ENCODE measurements around the gene MISP.

MISP gene

GRCh38 chr19:746208-746819 lies 4.6 kb upstream of the MISP start:
- peaks cover 0 to 13% (median 6%) of the 10 kb centered on the region in 5 experiments for H3K9me3 ChIP-seq (ENCODE audit: control extremely low read depth in 1 of 5, control insufficient read depth in 4 of 5, insufficient read depth in 2 of 5, low read depth in 1 of 5, low read length in 4 of 5)
- POLR2A ChIA-PET = no interaction called here

DNA sequence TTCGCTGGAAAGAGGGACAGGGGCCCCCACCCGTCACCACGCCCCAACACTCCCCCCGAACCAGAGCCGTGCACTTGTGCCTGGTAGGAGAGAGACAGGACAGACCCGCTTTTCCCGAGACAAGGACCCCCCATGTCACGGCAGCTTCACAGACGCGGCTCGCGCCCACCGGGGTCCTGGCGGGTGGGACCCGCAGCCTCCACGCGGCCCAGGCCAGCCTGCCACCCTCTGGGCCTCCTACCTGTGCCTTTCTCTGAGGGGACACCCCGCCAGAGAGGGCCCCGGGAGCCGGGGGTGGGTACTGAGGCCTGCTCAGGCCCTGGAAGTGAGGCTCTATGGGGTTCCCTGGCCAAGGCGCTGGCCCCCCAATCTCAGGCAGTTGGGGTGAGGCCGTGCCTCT lies 4.0 kb upstream of the MISP start:
- H3K9me3 ChIP-seq (ENCODE audit: control extremely low read depth in 1 of 5, control insufficient read depth in 4 of 5, insufficient read depth in 2 of 5, low read depth in 1 of 5, low read length in 4 of 5) = peaks cover 0 to 13% (median 6%) of the 10 kb centered on the region in 5 experiments
- WGBS (ENCODE audit: insufficient coverage) = 97% methylated on average over 22 of the region's 22 CpGs
- ChIA-PET CTCF (no interaction called here), POLR2A (no interaction called here)
- H3K4me3 ChIP-seq (ENCODE audit: control insufficient read depth in 1 of 7, extremely low read depth in 1 of 7, insufficient read depth in 4 of 7, low read depth in 2 of 7, low read length in 6 of 7) = no peak overlapping the region
- H3K27ac ChIP-seq (ENCODE audit: insufficient read depth in 1 of 2, low read depth in 1 of 2, low read length in 2 of 2, poor library complexity in 1 of 2, severe bottlenecking in 2 of 2) = no peak overlapping the region
- peaks cover 0 to 8% (median 0%) of the 10 kb centered on the region in 4 experiments for H3K36me3 ChIP-seq (ENCODE audit: control insufficient read depth in 4 of 4, insufficient read depth in 4 of 4, low read length in 3 of 4)
- H3K4me1 ChIP-seq (ENCODE audit: control extremely low read depth in 1 of 4, control insufficient read depth in 4 of 4, insufficient read depth in 4 of 4, low read length in 3 of 4) = no peaks in the 10 kb centered on the region
- H3K27me3 ChIP-seq (replicated peaks in 2 of 5; ENCODE audit: control insufficient read depth in 4 of 5, insufficient read depth in 5 of 5, low read length in 4 of 5) = no peaks in the 10 kb centered on the region
- no peak for DNase-seq

More at GRCh38 chr19:746208-746819, 4.6 kb upstream of the MISP start:
- CTCF ChIA-PET = no interaction called here
- DNase-seq = no peak
- 97% methylated on average over 30 of the region's 43 CpGs for WGBS (ENCODE audit: insufficient coverage)
- H3K27me3 ChIP-seq (replicated peaks in 2 of 5; ENCODE audit: control insufficient read depth in 4 of 5, insufficient read depth in 5 of 5, low read length in 4 of 5) = no peaks in the 10 kb centered on the region
- no peak overlapping the region for H3K27ac ChIP-seq (ENCODE audit: insufficient read depth in 1 of 2, low read depth in 1 of 2, low read length in 2 of 2, poor library complexity in 1 of 2, severe bottlenecking in 2 of 2)
- H3K4me3 ChIP-seq (ENCODE audit: control insufficient read depth in 1 of 7, extremely low read depth in 1 of 7, insufficient read depth in 4 of 7, low read depth in 2 of 7, low read length in 6 of 7) = no peak overlapping the region
- no peaks in the 10 kb centered on the region for H3K4me1 ChIP-seq (ENCODE audit: control extremely low read depth in 1 of 4, control insufficient read depth in 4 of 4, insufficient read depth in 4 of 4, low read length in 3 of 4)
- H3K36me3 ChIP-seq (ENCODE audit: control insufficient read depth in 4 of 4, insufficient read depth in 4 of 4, low read length in 3 of 4) = peaks cover 0 to 8% (median 0%) of the 10 kb centered on the region in 4 experiments

- Histone ChIP-seq H3K36me3 (ENCODE audit: control insufficient read depth in 4 of 4, insufficient read depth in 4 of 4, low read length in 3 of 4) (peaks cover 0 to 8% (median 0%) of the 10 kb centered on the region in 4 experiments), H3K4me3 (ENCODE audit: control insufficient read depth in 1 of 7, extremely low read depth in 1 of 7, insufficient read depth in 4 of 7, low read depth in 2 of 7, low read length in 6 of 7) (no peak overlapping the region), H3K27ac (ENCODE audit: insufficient read depth in 1 of 2, low read depth in 1 of 2, low read length in 2 of 2, poor library complexity in 1 of 2, severe bottlenecking in 2 of 2) (no peak overlapping the region), H3K9me3 (ENCODE audit: control extremely low read depth in 1 of 5, control insufficient read depth in 4 of 5, insufficient read depth in 2 of 5, low read depth in 1 of 5, low read length in 4 of 5) (peaks cover 0 to 13% (median 6%) of the 10 kb centered on the region in 5 experiments), H3K4me1 (ENCODE audit: control extremely low read depth in 1 of 4, control insufficient read depth in 4 of 4, insufficient read depth in 4 of 4, low read length in 3 of 4) (no peaks in the 10 kb centered on the region), H3K27me3 (replicated peaks in 2 of 5; ENCODE audit: control insufficient read depth in 4 of 5, insufficient read depth in 5 of 5, low read length in 4 of 5) (no peaks in the 10 kb centered on the region)
- ChIA-PET CTCF (no interaction called here), POLR2A (no interaction called here)
- DNase-seq = no peak
- WGBS (ENCODE audit: insufficient coverage) = 97% methylated on average over 20 of the region's 28 CpGs
These were observed 3.3 kb upstream of the MISP start for GRCh38 chr19:747432-748273.

DNA sequence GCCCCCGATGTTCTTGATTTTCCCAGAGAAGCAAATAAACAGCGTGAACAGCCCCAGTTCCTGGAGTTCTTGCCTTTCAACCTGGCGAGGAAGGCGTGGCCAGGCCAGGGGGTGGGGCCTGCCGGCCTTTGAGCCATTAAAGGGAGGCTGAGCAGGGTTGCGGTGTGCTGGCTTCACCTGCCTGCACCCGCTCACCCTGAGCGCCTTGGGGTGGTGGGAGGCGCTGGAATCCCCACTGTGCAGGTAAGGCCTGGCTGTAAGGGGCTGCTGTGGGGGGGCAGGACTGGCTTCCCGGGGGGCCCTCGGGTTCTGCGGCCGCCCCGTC lies 2.7 kb upstream of the MISP start:
- ChIA-PET POLR2A (no interaction called here), CTCF (no interaction called here)
- H3K27me3 ChIP-seq (replicated peaks in 2 of 5; ENCODE audit: control insufficient read depth in 4 of 5, insufficient read depth in 5 of 5, low read length in 4 of 5) = no peaks in the 10 kb centered on the region
- H3K36me3 ChIP-seq (ENCODE audit: control insufficient read depth in 4 of 4, insufficient read depth in 4 of 4, low read length in 3 of 4) = peaks cover 0 to 8% (median 0%) of the 10 kb centered on the region in 4 experiments
- DNase-seq = no peak
- H3K4me1 ChIP-seq (ENCODE audit: control extremely low read depth in 1 of 4, control insufficient read depth in 4 of 4, insufficient read depth in 4 of 4, low read length in 3 of 4) = no peaks in the 10 kb centered on the region
- no peak overlapping the region for H3K27ac ChIP-seq (ENCODE audit: insufficient read depth in 1 of 2, low read depth in 1 of 2, low read length in 2 of 2, poor library complexity in 1 of 2, severe bottlenecking in 2 of 2)
- WGBS (ENCODE audit: insufficient coverage) = 100% methylated on average over 9 of the region's 14 CpGs
- H3K4me3 ChIP-seq (ENCODE audit: control insufficient read depth in 1 of 7, extremely low read depth in 1 of 7, insufficient read depth in 4 of 7, low read depth in 2 of 7, low read length in 6 of 7) = no peak overlapping the region
- H3K9me3 ChIP-seq (ENCODE audit: control extremely low read depth in 1 of 5, control insufficient read depth in 4 of 5, insufficient read depth in 2 of 5, low read depth in 1 of 5, low read length in 4 of 5) = peaks cover 0 to 13% (median 6%) of the 10 kb centered on the region in 5 experiments

GRCh38 chr19:749811-750210 lies 1.1 kb upstream of the MISP start:
- no peak for DNase-seq
- CTCF ChIA-PET = no interaction called here
- Histone ChIP-seq H3K36me3 (ENCODE audit: control insufficient read depth in 4 of 4, insufficient read depth in 4 of 4, low read length in 3 of 4) (peaks cover 0 to 8% (median 0%) of the 10 kb centered on the region in 4 experiments), H3K9me3 (ENCODE audit: control extremely low read depth in 1 of 5, control insufficient read depth in 4 of 5, insufficient read depth in 2 of 5, low read depth in 1 of 5, low read length in 4 of 5) (peaks cover 0 to 12% (median 6%) of the 10 kb centered on the region in 5 experiments), H3K4me3 (ENCODE audit: control insufficient read depth in 1 of 7, extremely low read depth in 1 of 7, insufficient read depth in 4 of 7, low read depth in 2 of 7, low read length in 6 of 7) (no peak overlapping the region), H3K27ac (ENCODE audit: insufficient read depth in 1 of 2, low read depth in 1 of 2, low read length in 2 of 2, poor library complexity in 1 of 2, severe bottlenecking in 2 of 2) (no peak overlapping the region), H3K4me1 (ENCODE audit: control extremely low read depth in 1 of 4, control insufficient read depth in 4 of 4, insufficient read depth in 4 of 4, low read length in 3 of 4) (no peaks in the 10 kb centered on the region), H3K27me3 (replicated peaks in 2 of 5; ENCODE audit: control insufficient read depth in 4 of 5, insufficient read depth in 5 of 5, low read length in 4 of 5) (no peaks in the 10 kb centered on the region)
- 87% methylated on average over 6 of the region's 14 CpGs for WGBS (ENCODE audit: insufficient coverage)
- POLR2A ChIA-PET = no interaction called here

- DNase-seq = no peak
- Histone ChIP-seq H3K9me3 (ENCODE audit: control extremely low read depth in 1 of 5, control insufficient read depth in 4 of 5, insufficient read depth in 2 of 5, low read depth in 1 of 5, low read length in 4 of 5) (peaks cover 1 to 8% (median 6%) of the 10 kb centered on the region in 5 experiments), H3K27ac (ENCODE audit: insufficient read depth in 1 of 2, low read depth in 1 of 2, low read length in 2 of 2, poor library complexity in 1 of 2, severe bottlenecking in 2 of 2) (no peak overlapping the region), H3K4me1 (ENCODE audit: control extremely low read depth in 1 of 4, control insufficient read depth in 4 of 4, insufficient read depth in 4 of 4, low read length in 3 of 4) (no peaks in the 10 kb centered on the region), H3K4me3 (ENCODE audit: control insufficient read depth in 1 of 7, extremely low read depth in 1 of 7, insufficient read depth in 4 of 7, low read depth in 2 of 7, low read length in 6 of 7) (no peak overlapping the region), H3K27me3 (replicated peaks in 2 of 5; ENCODE audit: control insufficient read depth in 4 of 5, insufficient read depth in 5 of 5, low read length in 4 of 5) (no peaks in the 10 kb centered on the region), H3K36me3 (ENCODE audit: control insufficient read depth in 4 of 4, insufficient read depth in 4 of 4, low read length in 3 of 4) (peaks cover 0 to 2% (median 0%) of the 10 kb centered on the region in 4 experiments)
- POLR2A ChIA-PET = no interaction called here
- CTCF ChIA-PET = interaction anchor here (0.9 to 1.6 kb wide), 3 partner anchors 10 to 18 kb away, joined by 4 to 5 read pairs (median 5); no protein-coding TSS in a partner anchor
- WGBS (ENCODE audit: insufficient coverage) = 80% methylated on average over 25 of the region's 30 CpGs
These were observed 809 bp downstream of the MISP start for GRCh38 chr19:751501-752341.
